H1 (cell line): ENCODE data around the gene FAM120C.

ENCODE experiments used
- CEBPB ChIP-seq: IDR thresholded peaks from 2 replicates; pipeline ENCODE4 v1.6.1; 2012; ENCODE audit warnings: low read depth, low read length
- CHD2 ChIP-seq: IDR thresholded peaks from 2 replicates; pipeline ENCODE4 v1.6.1; 2012; ENCODE audit warnings: low read length, improper control_type of control experiment
- GTF2F1 ChIP-seq: IDR thresholded peaks from 2 replicates; pipeline ENCODE4 v1.6.1; 2012; ENCODE audit warnings: low read depth, low read length, improper control_type of control experiment, borderline replicate concordance
- HDAC2 ChIP-seq, 2 experiments: fragments of 300-600 bp in 1 of 2; sonication (generic) in 1 of 2; IDR thresholded peaks; 2 replicates each; pipeline ENCODE4 v1.6.1; 2011 to 2012; ENCODE audit warnings: low read depth in 2 of 2, low read length in 2 of 2, mild to moderate bottlenecking in 2 of 2, moderate library complexity in 2 of 2, borderline replicate concordance in 1 of 2, inconsistent platforms in 1 of 2
- HDAC6 ChIP-seq: IDR thresholded peaks from one replicate; pipeline ENCODE4 v1.7.1; 2012; ENCODE audit warnings: low read depth, mild to moderate bottlenecking, inconsistent platforms, low read length, moderate library complexity
- JUND ChIP-seq: IDR thresholded peaks from 2 replicates; pipeline ENCODE4 v1.6.1; 2011; ENCODE audit warnings: mild to moderate bottlenecking, improper control_type of control experiment, low read length
- KDM5A ChIP-seq: fragments of 200-600 bp; IDR thresholded peaks from 2 replicates; pipeline ENCODE4 v1.7.1; 2012; ENCODE audit warnings: mild to moderate bottlenecking, low read length, inconsistent platforms, mixed read lengths
- POLR2A ChIP-seq, 2 experiments: IDR thresholded peaks; 1 replicate in 1 of 2; 2 replicates in 1 of 2; pipeline ENCODE4 v1.6.1; 2011; ENCODE audit warnings: low read depth in 2 of 2, low read length in 2 of 2, mild to moderate bottlenecking in 2 of 2; ENCODE audit errors: control extremely low read depth in 1 of 2
- SRF ChIP-seq: IDR thresholded peaks from 2 replicates; pipeline ENCODE4 v1.6.1; 2011; ENCODE audit warnings: mild to moderate bottlenecking, low read depth, low read length, moderate library complexity
- TF ChIP-seq, protein P1 (sequence below): IDR thresholded peaks from 2 replicates; pipeline ENCODE4 v1.6.1; 2012; ENCODE audit warnings: low read length, inconsistent platforms
- TF ChIP-seq, protein P2 (sequence below), 3 experiments: IDR thresholded peaks; 1 replicate in 2 of 3; 2 replicates in 1 of 3; pipeline versions ENCODE4 v1.5.1 to v1.6.1; 2011; ENCODE audit warnings: low read length in 3 of 3, mild to moderate bottlenecking in 3 of 3, inconsistent platforms in 2 of 3, low read depth in 1 of 3, moderate library complexity in 1 of 3; ENCODE audit not compliant: insufficient read depth in 1 of 3; ENCODE audit errors: control extremely low read depth in 1 of 3
- TF ChIP-seq, protein P3 (sequence below): IDR thresholded peaks from 2 replicates; pipeline ENCODE4 v1.6.1; 2011; ENCODE audit warnings: low read length, improper control_type of control experiment
- TF ChIP-seq, protein P4 (sequence below): IDR thresholded peaks from 2 replicates; pipeline ENCODE4 v1.6.1; 2012; ENCODE audit warnings: inconsistent platforms
- TF ChIP-seq, protein P5 (sequence below): IDR thresholded peaks from 2 replicates; pipeline ENCODE4 v1.6.1; 2011; ENCODE audit warnings: low read depth, mild to moderate bottlenecking, low read length; ENCODE audit not compliant: insufficient read depth

DNA sequence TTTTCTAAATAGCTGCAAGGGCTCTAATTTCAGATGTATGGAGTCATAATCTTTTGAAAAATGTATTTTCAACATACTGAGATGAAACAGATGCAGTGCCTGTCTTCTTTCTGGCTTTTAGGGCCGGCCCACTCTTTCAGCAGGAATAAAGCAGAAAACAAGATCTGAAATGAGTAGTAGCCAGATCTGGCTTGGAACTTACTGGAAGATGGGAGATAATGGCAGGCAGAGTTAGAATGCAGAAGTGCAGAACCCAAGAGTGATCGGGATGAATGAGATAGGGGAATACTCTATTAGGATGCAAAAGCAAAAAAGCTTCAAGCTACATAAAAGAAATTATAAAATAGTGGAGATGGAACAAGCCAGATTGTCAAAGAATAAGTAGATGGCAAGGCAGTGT, 1.4 kb upstream of the FAM120C start:
- TF ChIP-seq, protein P1, sequence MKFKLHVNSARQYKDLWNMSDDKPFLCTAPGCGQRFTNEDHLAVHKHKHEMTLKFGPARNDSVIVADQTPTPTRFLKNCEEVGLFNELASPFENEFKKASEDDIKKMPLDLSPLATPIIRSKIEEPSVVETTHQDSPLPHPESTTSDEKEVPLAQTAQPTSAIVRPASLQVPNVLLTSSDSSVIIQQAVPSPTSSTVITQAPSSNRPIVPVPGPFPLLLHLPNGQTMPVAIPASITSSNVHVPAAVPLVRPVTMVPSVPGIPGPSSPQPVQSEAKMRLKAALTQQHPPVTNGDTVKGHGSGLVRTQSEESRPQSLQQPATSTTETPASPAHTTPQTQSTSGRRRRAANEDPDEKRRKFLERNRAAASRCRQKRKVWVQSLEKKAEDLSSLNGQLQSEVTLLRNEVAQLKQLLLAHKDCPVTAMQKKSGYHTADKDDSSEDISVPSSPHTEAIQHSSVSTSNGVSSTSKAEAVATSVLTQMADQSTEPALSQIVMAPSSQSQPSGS, result no peak
- no peak for TF ChIP-seq HDAC2 (IDR thresholded peaks at IDR 0.05; ENCODE audit: borderline replicate concordance in 1 of 2, low read depth in 2 of 2, low read length in 2 of 2)
- TF ChIP-seq, protein P2, sequence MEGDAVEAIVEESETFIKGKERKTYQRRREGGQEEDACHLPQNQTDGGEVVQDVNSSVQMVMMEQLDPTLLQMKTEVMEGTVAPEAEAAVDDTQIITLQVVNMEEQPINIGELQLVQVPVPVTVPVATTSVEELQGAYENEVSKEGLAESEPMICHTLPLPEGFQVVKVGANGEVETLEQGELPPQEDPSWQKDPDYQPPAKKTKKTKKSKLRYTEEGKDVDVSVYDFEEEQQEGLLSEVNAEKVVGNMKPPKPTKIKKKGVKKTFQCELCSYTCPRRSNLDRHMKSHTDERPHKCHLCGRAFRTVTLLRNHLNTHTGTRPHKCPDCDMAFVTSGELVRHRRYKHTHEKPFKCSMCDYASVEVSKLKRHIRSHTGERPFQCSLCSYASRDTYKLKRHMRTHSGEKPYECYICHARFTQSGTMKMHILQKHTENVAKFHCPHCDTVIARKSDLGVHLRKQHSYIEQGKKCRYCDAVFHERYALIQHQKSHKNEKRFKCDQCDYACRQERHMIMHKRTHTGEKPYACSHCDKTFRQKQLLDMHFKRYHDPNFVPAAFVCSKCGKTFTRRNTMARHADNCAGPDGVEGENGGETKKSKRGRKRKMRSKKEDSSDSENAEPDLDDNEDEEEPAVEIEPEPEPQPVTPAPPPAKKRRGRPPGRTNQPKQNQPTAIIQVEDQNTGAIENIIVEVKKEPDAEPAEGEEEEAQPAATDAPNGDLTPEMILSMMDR (IDR thresholded peaks at IDR 0.05; ENCODE audit: control extremely low read depth in 1 of 3, insufficient read depth in 1 of 3, low read depth in 1 of 3, low read length in 3 of 3), result no peak
- no peak for TF ChIP-seq GTF2F1
- no peak for TF ChIP-seq KDM5A
- TF ChIP-seq HDAC6, result no peak
- TF ChIP-seq, protein P3, sequence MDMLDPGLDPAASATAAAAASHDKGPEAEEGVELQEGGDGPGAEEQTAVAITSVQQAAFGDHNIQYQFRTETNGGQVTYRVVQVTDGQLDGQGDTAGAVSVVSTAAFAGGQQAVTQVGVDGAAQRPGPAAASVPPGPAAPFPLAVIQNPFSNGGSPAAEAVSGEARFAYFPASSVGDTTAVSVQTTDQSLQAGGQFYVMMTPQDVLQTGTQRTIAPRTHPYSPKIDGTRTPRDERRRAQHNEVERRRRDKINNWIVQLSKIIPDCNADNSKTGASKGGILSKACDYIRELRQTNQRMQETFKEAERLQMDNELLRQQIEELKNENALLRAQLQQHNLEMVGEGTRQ, result no peak
- no peak for TF ChIP-seq POLR2A (IDR thresholded peaks at IDR 0.05; ENCODE audit: control extremely low read depth in 1 of 2, low read depth in 2 of 2, low read length in 2 of 2)
- TF ChIP-seq SRF, result no peak
- TF ChIP-seq, protein P4, sequence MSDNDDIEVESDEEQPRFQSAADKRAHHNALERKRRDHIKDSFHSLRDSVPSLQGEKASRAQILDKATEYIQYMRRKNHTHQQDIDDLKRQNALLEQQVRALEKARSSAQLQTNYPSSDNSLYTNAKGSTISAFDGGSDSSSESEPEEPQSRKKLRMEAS, result no peak
- TF ChIP-seq CEBPB, result no peak
- TF ChIP-seq, protein P5, sequence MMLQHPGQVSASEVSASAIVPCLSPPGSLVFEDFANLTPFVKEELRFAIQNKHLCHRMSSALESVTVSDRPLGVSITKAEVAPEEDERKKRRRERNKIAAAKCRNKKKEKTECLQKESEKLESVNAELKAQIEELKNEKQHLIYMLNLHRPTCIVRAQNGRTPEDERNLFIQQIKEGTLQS, result no peak
- no peak for TF ChIP-seq JUND
- TF ChIP-seq CHD2, result no peak
